ENCODE results near the gene ZNF638.
"Not testable (repeated sequence)": the region's sequence is repeated elsewhere in the genome, so short reads cannot be mapped to it uniquely, and the experiment has no call there.

Gene ZNF638

DNA sequence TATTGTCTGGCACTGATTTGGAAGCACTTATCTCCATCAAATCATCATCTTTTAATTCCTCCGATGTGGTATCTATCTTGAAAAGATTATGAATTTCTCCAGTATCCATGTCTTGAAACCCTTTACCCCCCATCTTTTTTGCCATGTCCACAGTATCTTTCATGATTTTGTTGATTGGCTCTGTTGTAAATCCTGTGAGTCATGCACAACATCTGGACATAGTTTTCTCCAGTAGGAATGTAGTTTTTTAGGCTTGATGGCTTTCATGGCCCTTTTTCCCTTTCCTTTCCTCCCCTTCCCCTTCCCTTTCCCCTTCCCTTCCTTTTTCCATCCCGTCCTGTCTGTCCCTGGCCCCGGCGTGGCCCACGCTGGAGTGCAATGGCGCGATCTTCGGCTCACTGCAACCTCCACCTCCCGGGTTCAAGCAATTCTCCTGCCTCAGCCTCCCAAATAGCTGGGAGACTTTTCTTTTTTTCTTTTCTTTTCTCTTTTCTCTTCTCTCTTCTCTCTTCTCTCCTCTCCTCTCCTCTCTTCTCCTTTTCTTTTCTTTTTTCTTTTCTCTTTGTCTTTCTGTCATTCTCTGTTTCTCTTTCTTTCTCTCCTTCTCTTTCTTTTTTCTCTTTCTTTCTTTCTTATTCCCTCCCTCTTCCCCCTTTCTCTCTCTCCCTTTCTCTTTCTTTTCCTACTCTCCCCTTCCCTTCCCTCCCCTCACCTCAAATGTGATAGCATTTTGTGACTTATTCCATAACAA is 18.4 kb upstream of the ZNF638 start:
- WGBS, 2 experiments (ENCODE audit: insufficient coverage in 2 of 2) = 89 to 94% methylated on average over 5 to 9 of the region's 9 CpGs
- Histone ChIP-seq H3K4me3 (ENCODE audit: extremely low read depth, insufficient read depth, low read length, poor library complexity, severe bottlenecking) (no peak overlapping the region), H3K4me1 (ENCODE audit: control insufficient read depth, insufficient read depth, low read length, poor library complexity, severe bottlenecking) (no peaks in the 10 kb centered on the region), H3K9me3 (ENCODE audit: control insufficient read depth, low read length) (peaks cover 11% of the 10 kb centered on the region), H3K27ac (ENCODE audit: low read depth, low read length, severe bottlenecking) (no peak overlapping the region), H3K36me3 (ENCODE audit: control insufficient read depth, insufficient read depth, low read length) (no peaks in the 10 kb centered on the region)

DNA sequence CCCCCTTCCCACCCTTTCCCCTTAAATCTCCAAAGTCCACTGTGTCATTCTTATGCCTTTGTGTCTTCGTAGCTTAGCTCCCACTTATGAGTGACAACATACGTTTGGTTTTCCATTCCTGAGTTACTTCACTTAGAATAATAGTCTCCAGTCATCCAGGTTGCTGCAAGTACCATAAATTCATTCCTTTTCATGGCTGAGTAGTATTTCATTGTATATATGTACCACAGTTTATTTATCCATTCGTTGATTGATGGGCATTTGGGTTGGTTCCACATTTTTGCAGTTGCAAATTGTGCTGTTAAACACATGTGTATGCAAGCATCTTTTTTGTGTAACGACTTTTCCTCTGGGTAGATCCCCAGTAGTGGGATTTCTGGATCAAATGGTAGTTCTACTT is 14.5 kb upstream of the ZNF638 start:
- H3K9me3 ChIP-seq (ENCODE audit: control insufficient read depth, low read length) = peaks cover 14% of the 10 kb centered on the region
- no peak overlapping the region for H3K27ac ChIP-seq (ENCODE audit: low read depth, low read length, severe bottlenecking)
- 85 to 100% methylated on average over 2 to 3 of the region's 4 CpGs for WGBS, 2 experiments (ENCODE audit: insufficient coverage in 2 of 2)
- H3K36me3 ChIP-seq (ENCODE audit: control insufficient read depth, insufficient read depth, low read length) = no peaks in the 10 kb centered on the region
- H3K4me1 ChIP-seq (ENCODE audit: control insufficient read depth, insufficient read depth, low read length, poor library complexity, severe bottlenecking) = no peaks in the 10 kb centered on the region
- H3K4me3 ChIP-seq (ENCODE audit: extremely low read depth, insufficient read depth, low read length, poor library complexity, severe bottlenecking) = no peak overlapping the region

DNA sequence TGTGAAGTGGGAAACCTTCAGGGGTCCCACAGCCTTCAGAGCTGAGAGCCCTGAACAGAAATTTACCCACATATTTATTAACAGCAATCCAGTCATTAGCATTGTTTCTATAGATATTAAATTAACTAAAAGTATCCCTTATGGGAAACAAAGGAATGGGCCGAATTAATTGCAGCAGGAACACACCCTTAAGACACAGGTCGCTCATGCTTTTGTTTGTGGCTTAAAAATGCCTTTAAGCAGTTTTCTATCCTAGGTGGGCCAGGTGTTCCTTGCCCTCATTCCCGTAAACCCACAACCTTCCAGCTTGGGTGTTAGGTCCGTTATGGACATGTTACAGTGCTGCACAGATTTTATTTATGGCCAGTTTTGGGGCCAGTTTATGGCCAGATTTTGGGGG is 13.7 kb upstream of the ZNF638 start:
- not testable (repeated sequence) for H3K4me3 ChIP-seq (ENCODE audit: extremely low read depth, insufficient read depth, low read length, poor library complexity, severe bottlenecking); H3K36me3 ChIP-seq (ENCODE audit: control insufficient read depth, insufficient read depth, low read length); H3K4me1 ChIP-seq (ENCODE audit: control insufficient read depth, insufficient read depth, low read length, poor library complexity, severe bottlenecking); H3K27ac ChIP-seq (ENCODE audit: low read depth, low read length, severe bottlenecking)
- peaks cover 14% of the 10 kb centered on the region for H3K9me3 ChIP-seq (ENCODE audit: control insufficient read depth, low read length)
- WGBS, 2 experiments (ENCODE audit: insufficient coverage in 2 of 2) = 82 to 90% methylated on average over 2 of the region's 4 CpGs

DNA sequence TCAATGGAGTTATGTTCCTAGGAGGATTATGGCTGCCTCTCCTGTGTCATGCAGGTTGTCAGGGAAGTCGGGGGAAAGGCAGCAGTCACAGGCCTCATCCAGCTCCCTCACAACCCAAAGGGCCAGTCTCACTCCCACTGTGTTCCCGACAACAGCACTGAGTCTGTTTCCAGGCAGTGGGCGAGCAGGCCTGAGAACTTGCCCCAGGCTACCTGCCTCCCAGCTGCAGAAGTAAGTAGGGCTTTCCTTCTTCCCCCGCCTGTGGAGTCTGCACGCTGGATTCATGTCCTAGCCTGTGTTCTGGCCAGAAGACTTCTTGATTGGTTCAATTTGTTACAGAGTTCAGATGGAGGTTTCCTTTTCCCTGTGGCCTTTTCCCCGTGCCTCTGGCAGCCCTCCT is 8.2 kb upstream of the ZNF638 start:
- Histone ChIP-seq H3K36me3 (ENCODE audit: control insufficient read depth, insufficient read depth, low read length) (no peaks in the 10 kb centered on the region), H3K4me3 (ENCODE audit: extremely low read depth, insufficient read depth, low read length, poor library complexity, severe bottlenecking) (no peak overlapping the region), H3K27ac (ENCODE audit: low read depth, low read length, severe bottlenecking) (no peak overlapping the region), H3K9me3 (ENCODE audit: control insufficient read depth, low read length) (peaks cover 2% of the 10 kb centered on the region), H3K4me1 (ENCODE audit: control insufficient read depth, insufficient read depth, low read length, poor library complexity, severe bottlenecking) (no peaks in the 10 kb centered on the region)
- 84 to 94% methylated on average over 4 of the region's 6 CpGs for WGBS, 2 experiments (ENCODE audit: insufficient coverage in 2 of 2)

DNA sequence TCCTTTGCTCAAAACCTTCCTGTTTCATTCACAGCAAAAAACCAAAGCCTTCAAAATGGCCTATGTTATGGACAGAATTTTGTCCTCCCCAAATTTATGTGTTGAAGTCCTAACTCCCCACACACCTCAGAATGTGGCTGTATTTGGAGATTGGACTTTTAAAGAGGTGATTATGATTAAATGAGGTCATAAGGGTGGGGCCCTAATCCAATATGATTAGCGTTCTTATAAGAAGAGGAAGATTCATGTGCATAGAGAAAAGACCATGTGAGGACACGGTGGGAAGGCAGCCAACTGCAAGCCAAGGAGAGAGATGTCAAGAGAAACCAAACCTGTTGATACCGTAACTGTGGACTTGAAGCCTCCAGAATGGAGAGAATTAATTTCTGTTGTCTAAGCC is 4.6 kb upstream of the ZNF638 start:
- H3K4me3 ChIP-seq (ENCODE audit: extremely low read depth, insufficient read depth, low read length, poor library complexity, severe bottlenecking) = no peak overlapping the region
- no peaks in the 10 kb centered on the region for H3K9me3 ChIP-seq (ENCODE audit: control insufficient read depth, low read length)
- 94 to 95% methylated on average over 3 of the region's 3 CpGs for WGBS, 2 experiments (ENCODE audit: insufficient coverage in 2 of 2)
- no peaks in the 10 kb centered on the region for H3K4me1 ChIP-seq (ENCODE audit: control insufficient read depth, insufficient read depth, low read length, poor library complexity, severe bottlenecking)
- H3K27ac ChIP-seq (ENCODE audit: low read depth, low read length, severe bottlenecking) = no peak overlapping the region
- H3K36me3 ChIP-seq (ENCODE audit: control insufficient read depth, insufficient read depth, low read length) = no peaks in the 10 kb centered on the region

DNA sequence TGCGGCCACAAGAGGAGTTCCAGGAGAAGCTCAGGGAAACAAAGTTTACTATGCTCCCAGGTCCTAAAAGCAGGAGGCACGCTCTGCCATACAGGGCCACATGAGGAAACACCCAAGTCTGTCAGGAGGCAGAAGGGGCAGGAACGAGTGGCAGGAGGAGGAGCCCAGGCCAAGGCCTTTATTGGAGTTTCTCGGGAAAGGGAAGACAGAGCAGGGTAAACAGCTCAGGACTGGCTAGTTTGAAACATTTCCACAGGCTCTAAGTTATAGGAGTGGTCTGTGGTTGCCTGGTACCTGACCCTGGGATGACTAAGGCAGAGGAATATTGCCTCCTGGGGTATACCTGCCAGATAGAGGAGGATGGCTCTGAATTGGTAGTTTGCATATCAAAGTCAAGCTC is 3.7 kb upstream of the ZNF638 start:
- H3K27ac ChIP-seq (ENCODE audit: low read depth, low read length, severe bottlenecking) = no peak overlapping the region
- H3K36me3 ChIP-seq (ENCODE audit: control insufficient read depth, insufficient read depth, low read length) = no peaks in the 10 kb centered on the region
- no peak overlapping the region for H3K4me3 ChIP-seq (ENCODE audit: extremely low read depth, insufficient read depth, low read length, poor library complexity, severe bottlenecking)
- 44 to 54% methylated on average over 4 of the region's 4 CpGs for WGBS, 2 experiments (ENCODE audit: insufficient coverage in 2 of 2)
- H3K4me1 ChIP-seq (ENCODE audit: control insufficient read depth, insufficient read depth, low read length, poor library complexity, severe bottlenecking) = no peaks in the 10 kb centered on the region
- no peaks in the 10 kb centered on the region for H3K9me3 ChIP-seq (ENCODE audit: control insufficient read depth, low read length)

DNA sequence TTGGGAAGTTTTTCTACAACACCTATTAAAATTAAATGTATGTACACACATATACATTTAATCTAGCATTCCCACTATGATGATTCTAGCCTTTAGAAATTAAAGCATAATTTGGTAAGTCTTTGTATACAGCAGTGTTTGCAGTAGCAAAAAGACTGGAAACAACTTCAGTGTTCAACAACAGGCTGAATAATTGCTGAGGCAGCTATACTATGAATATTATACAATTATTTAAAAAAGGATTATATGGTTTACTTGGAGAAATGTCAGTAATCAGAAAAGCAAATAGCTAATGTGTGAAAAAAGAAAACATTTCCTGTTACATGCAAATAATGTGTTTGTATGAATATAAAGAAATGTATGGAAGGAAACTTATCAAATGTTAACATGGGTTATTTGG is 1.4 kb upstream of the ZNF638 start:
- Histone ChIP-seq H3K4me3 (ENCODE audit: extremely low read depth, insufficient read depth, low read length, poor library complexity, severe bottlenecking) (no peak overlapping the region), H3K9me3 (ENCODE audit: control insufficient read depth, low read length) (no peaks in the 10 kb centered on the region), H3K4me1 (ENCODE audit: control insufficient read depth, insufficient read depth, low read length, poor library complexity, severe bottlenecking) (peaks cover 6% of the 10 kb centered on the region), H3K27ac (ENCODE audit: low read depth, low read length, severe bottlenecking) (no peak overlapping the region), H3K36me3 (ENCODE audit: control insufficient read depth, insufficient read depth, low read length) (peaks cover 18% of the 10 kb centered on the region)

DNA sequence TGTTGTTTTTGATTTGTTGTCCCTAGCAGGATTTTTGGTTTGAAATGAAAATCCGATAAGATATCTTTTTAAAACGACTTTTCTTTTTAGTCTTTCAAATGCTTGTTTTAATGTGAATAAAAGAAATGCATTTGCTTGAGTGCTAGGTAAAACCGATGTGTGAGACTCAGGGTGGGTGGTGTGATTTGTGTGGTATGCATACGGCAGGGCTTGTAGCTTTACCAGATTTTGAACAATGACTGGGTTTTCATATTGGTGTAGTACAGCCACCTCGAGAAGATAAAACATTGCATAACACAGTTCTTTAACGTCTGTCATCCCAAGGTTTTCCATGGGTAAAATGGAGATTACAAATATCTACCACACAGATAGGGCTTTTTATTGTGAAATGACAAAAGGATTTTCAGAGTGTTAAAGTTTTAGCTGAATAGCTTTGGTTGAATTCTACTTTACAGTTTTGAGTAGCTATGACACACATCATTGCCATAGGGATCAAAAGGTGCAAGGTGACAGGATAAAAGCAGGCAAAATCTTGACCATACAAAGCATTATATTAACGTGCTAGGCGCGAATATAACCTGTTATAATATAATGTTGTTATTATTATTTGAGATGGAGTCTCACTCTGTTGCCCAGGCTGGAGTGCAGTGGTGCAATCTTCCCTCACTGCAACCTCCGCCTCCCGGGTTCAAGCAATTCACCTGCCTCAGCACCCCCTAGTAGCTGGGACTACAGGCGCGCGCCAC is 824 bp upstream of the ZNF638 start:
- H3K4me1 ChIP-seq (ENCODE audit: control insufficient read depth, insufficient read depth, low read length, poor library complexity, severe bottlenecking) = peaks cover 6% of the 10 kb centered on the region
- peaks cover 20% of the 10 kb centered on the region for H3K36me3 ChIP-seq (ENCODE audit: control insufficient read depth, insufficient read depth, low read length)
- peak overlapping the region; percentile 83 for H3K4me3 ChIP-seq (ENCODE audit: extremely low read depth, insufficient read depth, low read length, poor library complexity, severe bottlenecking)
- WGBS, 2 experiments (ENCODE audit: insufficient coverage in 2 of 2) = 57 to 73% methylated on average over 3 to 6 of the region's 14 CpGs
- no peak overlapping the region for H3K27ac ChIP-seq (ENCODE audit: low read depth, low read length, severe bottlenecking)
- no peaks in the 10 kb centered on the region for H3K9me3 ChIP-seq (ENCODE audit: control insufficient read depth, low read length)

DNA sequence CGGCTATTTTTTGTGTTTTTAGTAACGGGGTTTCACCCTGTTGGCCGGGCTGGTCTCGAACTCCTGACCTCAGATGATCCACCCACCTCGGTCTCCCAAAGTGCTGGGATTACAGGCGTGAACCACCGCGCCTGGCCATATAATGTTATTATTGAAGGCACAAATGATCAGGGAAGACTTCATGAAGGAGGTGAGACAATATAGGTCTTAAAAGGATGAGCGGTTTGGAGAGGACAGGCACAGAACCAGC is 326 bp upstream of the ZNF638 start:
- 20 to 35% methylated on average over 3 to 9 of the region's 9 CpGs for WGBS, 2 experiments (ENCODE audit: insufficient coverage in 2 of 2)

DNA sequence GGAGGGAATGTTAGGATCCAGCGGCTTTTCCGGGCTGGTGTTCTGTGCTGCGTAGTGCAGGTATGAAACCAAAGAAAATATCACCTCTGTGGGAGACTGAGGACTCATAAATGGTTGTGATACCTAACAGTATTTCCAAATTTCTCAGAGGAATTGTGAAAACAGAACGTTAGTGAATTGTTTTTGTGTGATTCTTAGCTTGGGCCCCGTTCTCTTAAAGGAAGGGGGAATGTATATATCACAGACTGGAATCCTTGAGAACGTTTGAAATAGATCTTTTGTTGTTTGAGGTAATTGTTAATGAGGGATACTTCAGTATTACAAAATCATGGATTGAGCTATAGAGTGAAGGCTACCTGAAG is 834 bp downstream of the ZNF638 start:
- no peaks in the 10 kb centered on the region for H3K9me3 ChIP-seq (ENCODE audit: control insufficient read depth, low read length)
- 0% methylated on average over 4 to 6 of the region's 6 CpGs for WGBS, 2 experiments (ENCODE audit: insufficient coverage in 2 of 2)
- peaks cover 6% of the 10 kb centered on the region for H3K4me1 ChIP-seq (ENCODE audit: control insufficient read depth, insufficient read depth, low read length, poor library complexity, severe bottlenecking)
- peaks cover 28% of the 10 kb centered on the region for H3K36me3 ChIP-seq (ENCODE audit: control insufficient read depth, insufficient read depth, low read length)
- H3K4me3 ChIP-seq (ENCODE audit: extremely low read depth, insufficient read depth, low read length, poor library complexity, severe bottlenecking) = peak overlapping the region; percentile 83
- peak overlapping the region; percentile 92 for H3K27ac ChIP-seq (ENCODE audit: low read depth, low read length, severe bottlenecking)

More for the DNA sequence above, 326 bp upstream of the ZNF638 start:
- Histone ChIP-seq H3K36me3 (ENCODE audit: control insufficient read depth, insufficient read depth, low read length) (peaks cover 20% of the 10 kb centered on the region), H3K4me3 (ENCODE audit: extremely low read depth, insufficient read depth, low read length, poor library complexity, severe bottlenecking) (peak overlapping the region; percentile 83)
- not testable (repeated sequence) for H3K9me3 ChIP-seq (ENCODE audit: control insufficient read depth, low read length); H3K4me1 ChIP-seq (ENCODE audit: control insufficient read depth, insufficient read depth, low read length, poor library complexity, severe bottlenecking); H3K27ac ChIP-seq (ENCODE audit: low read depth, low read length, severe bottlenecking)

DNA sequence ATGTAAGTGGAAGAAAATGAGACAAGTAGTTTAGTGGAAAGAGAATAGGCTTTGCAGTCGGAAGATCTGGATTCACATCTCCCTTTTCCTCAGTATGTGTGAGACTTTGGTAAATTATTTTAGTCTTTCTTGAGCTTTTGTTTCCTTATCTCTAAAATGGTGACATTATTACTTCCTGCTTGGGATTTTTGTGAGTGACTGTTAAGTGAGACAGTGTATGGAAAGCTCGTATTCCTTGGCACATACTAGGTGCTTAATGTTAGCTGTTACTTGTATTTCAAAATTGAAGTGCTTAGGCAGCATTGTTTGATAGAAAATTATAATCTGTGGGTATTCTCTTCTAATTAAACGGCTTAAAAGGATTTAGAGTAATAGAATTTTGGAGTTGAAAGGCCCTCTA is 2.0 kb downstream of the ZNF638 start:
- peak overlapping the region; percentile 83 for H3K4me3 ChIP-seq (ENCODE audit: extremely low read depth, insufficient read depth, low read length, poor library complexity, severe bottlenecking)
- H3K9me3 ChIP-seq (ENCODE audit: control insufficient read depth, low read length) = no peaks in the 10 kb centered on the region
- H3K27ac ChIP-seq (ENCODE audit: low read depth, low read length, severe bottlenecking) = no peak overlapping the region
- H3K4me1 ChIP-seq (ENCODE audit: control insufficient read depth, insufficient read depth, low read length, poor library complexity, severe bottlenecking) = peaks cover 6% of the 10 kb centered on the region
- 67% methylated on average over 1 of the region's 3 CpGs; no CpG with 5 or more reads in 1 of the 2 experiments for WGBS, 2 experiments (ENCODE audit: insufficient coverage in 2 of 2)
- peaks cover 28% of the 10 kb centered on the region for H3K36me3 ChIP-seq (ENCODE audit: control insufficient read depth, insufficient read depth, low read length)
